ENCODE data around the gene CA12. TPM values are rescaled to one million over a fixed set of nuclear protein-coding genes. Genes with fewer than 3 reads are reported as not detected.

CA12 gene
- total and polyA plus RNA-seq, 2 donors (not counting 3 experiments of a cell fraction or from before 2014, with no cell fraction given): 1.1 to 5.9 TPM

- no peak overlapping the region for H3K27ac ChIP-seq (ENCODE audit: insufficient read depth, low read depth, low read length)
- peaks cover 5% of the 10 kb centered on the region for H3K4me1 ChIP-seq (ENCODE audit: control insufficient read depth, extremely low read depth, insufficient read depth, low read length)
- no peak overlapping the region for H3K9ac ChIP-seq (replicated peaks; ENCODE audit: extremely low read depth, insufficient read depth, low read length)
- no peak for DNase-seq (ENCODE audit: low read depth, low spot score)
- TF ChIP-seq POLR2AphosphoS5 (IDR thresholded peaks at IDR 0.05; ENCODE audit: insufficient read depth, low read depth, low read length): no peak
- no peak for TF ChIP-seq MAX (IDR thresholded peaks at IDR 0.05; ENCODE audit: insufficient read depth, insufficient read length)
- no peak for TF ChIP-seq FOS (IDR thresholded peaks at IDR 0.05; ENCODE audit: borderline replicate concordance, insufficient read depth, low read length)
- no peak for TF ChIP-seq JUN (IDR thresholded peaks at IDR 0.05; ENCODE audit: borderline replicate concordance, insufficient read depth, insufficient read length, low read depth)
- TF ChIP-seq POLR2A (IDR thresholded peaks at IDR 0.05; ENCODE audit: low read depth, low read length): no peak
- no peak for TF ChIP-seq MYC (IDR thresholded peaks at IDR 0.05; ENCODE audit: low read depth, low read length)
- BruUV-seq (replicated peaks): no TSS peak
- CTCF ChIA-PET: interaction anchor here (0.9 to 1.4 kb wide), 2 partner anchors 20 to 63 kb away, joined by 3 read pairs; no protein-coding TSS in a partner anchor
- no peak overlapping the region for H3K4me2 ChIP-seq (ENCODE audit: insufficient read depth, low read length)
- no peaks in the 10 kb centered on the region for H3K9me1 ChIP-seq (replicated peaks; ENCODE audit: control insufficient read depth, extremely low read depth, insufficient read depth, low read length)
- no peaks in the 10 kb centered on the region for H3K36me3 ChIP-seq (ENCODE audit: control insufficient read depth in 2 of 2, extremely low read depth in 1 of 2, insufficient read depth in 2 of 2, low read length in 2 of 2)
- no peaks in the 10 kb centered on the region for H3K79me2 ChIP-seq (ENCODE audit: control insufficient read depth, insufficient read depth, low read length)
- POLR2A ChIA-PET: no interaction called here
- no peak for FAIRE-seq
- no peaks in the 10 kb centered on the region for H3K9me3 ChIP-seq (replicated peaks; ENCODE audit: control insufficient read depth, insufficient read depth, low read length)
- dilution Hi-C loops (cut with MboI; ENCODE audit: extremely low pct_ligation_motif_present, low sequenced_read_pairs): no loop called here
- intact Hi-C loops (cut with micrococcal nuclease): no loop called here
- no peak overlapping the region for H2AFZ ChIP-seq (ENCODE audit: low read depth, low read length)
- H3K27me3 ChIP-seq (ENCODE audit: control insufficient read depth in 2 of 2, insufficient read depth in 2 of 2, low read length in 2 of 2): peaks cover 0 to 2% of the 10 kb centered on the region in 2 experiments
- H3K4me3 ChIP-seq (replicated peaks in 1 of 3; ENCODE audit: insufficient read depth in 1 of 3, low read depth in 1 of 3, low read length in 3 of 3): no peak overlapping the region
- no peaks in the 10 kb centered on the region for H4K20me1 ChIP-seq (replicated peaks; ENCODE audit: control insufficient read depth, extremely low read depth, insufficient read depth, low read length)
These were observed 41.8 kb downstream of the CA12 start for GRCh38 chr15:63339836-63340235.

GRCh38 chr15:63339006-63339766 is 42.5 kb downstream of the CA12 start:
- no TSS peak for BruUV-seq (replicated peaks)

More at GRCh38 chr15:63339006-63339766, 42.5 kb downstream of the CA12 start:
- TF ChIP-seq POLR2AphosphoS5 (IDR thresholded peaks at IDR 0.05; ENCODE audit: insufficient read depth, low read depth, low read length) (no peak), GATA2 (IDR thresholded peaks at IDR 0.05; ENCODE audit: insufficient read depth, insufficient read length, low read depth, low read length) (no peak), EZH2 (IDR thresholded peaks at IDR 0.05; ENCODE audit: borderline replicate concordance, low read depth, low read length, severe bottlenecking) (no peak), MYC (IDR thresholded peaks at IDR 0.05; ENCODE audit: low read depth, low read length) (no peak), JUN (IDR thresholded peaks at IDR 0.05; ENCODE audit: borderline replicate concordance, insufficient read depth, insufficient read length, low read depth) (no peak), CTCF (IDR thresholded peaks at IDR 0.05; ENCODE audit: extremely low read depth in 1 of 2, insufficient read depth in 1 of 2, low read depth in 1 of 2, low read length in 2 of 2) (no peak), MAX (IDR thresholded peaks at IDR 0.05; ENCODE audit: insufficient read depth, insufficient read length) (no peak), FOS (IDR thresholded peaks at IDR 0.05; ENCODE audit: borderline replicate concordance, insufficient read depth, low read length) (no peak), POLR2A (IDR thresholded peaks at IDR 0.05; ENCODE audit: low read depth, low read length) (no peak)
- no peak for DNase-seq (ENCODE audit: low read depth, low spot score)
- H2AFZ ChIP-seq (ENCODE audit: low read depth, low read length): no peak overlapping the region
- no peaks in the 10 kb centered on the region for H4K20me1 ChIP-seq (replicated peaks; ENCODE audit: control insufficient read depth, extremely low read depth, insufficient read depth, low read length)
- POLR2A ChIA-PET: no interaction called here
- H3K4me2 ChIP-seq (ENCODE audit: insufficient read depth, low read length): no peak overlapping the region
- H3K79me2 ChIP-seq (ENCODE audit: control insufficient read depth, insufficient read depth, low read length): no peaks in the 10 kb centered on the region
- dilution Hi-C loops (cut with MboI; ENCODE audit: extremely low pct_ligation_motif_present, low sequenced_read_pairs): no loop called here
- H3K36me3 ChIP-seq (ENCODE audit: control insufficient read depth in 2 of 2, extremely low read depth in 1 of 2, insufficient read depth in 2 of 2, low read length in 2 of 2): no peaks in the 10 kb centered on the region
- H3K4me1 ChIP-seq (ENCODE audit: control insufficient read depth, extremely low read depth, insufficient read depth, low read length): peaks cover 5% of the 10 kb centered on the region
- CTCF ChIA-PET: interaction anchor here (0.9 to 1.4 kb wide), 2 partner anchors 21 to 64 kb away, joined by 3 read pairs; no protein-coding TSS in a partner anchor
- no peak overlapping the region for H3K9ac ChIP-seq (replicated peaks; ENCODE audit: extremely low read depth, insufficient read depth, low read length)
- intact Hi-C loops (cut with micrococcal nuclease): no loop called here
- FAIRE-seq: no peak
- peaks cover 0 to 2% of the 10 kb centered on the region in 2 experiments for H3K27me3 ChIP-seq (ENCODE audit: control insufficient read depth in 2 of 2, insufficient read depth in 2 of 2, low read length in 2 of 2)
- H3K4me3 ChIP-seq (replicated peaks in 1 of 3; ENCODE audit: insufficient read depth in 1 of 3, low read depth in 1 of 3, low read length in 3 of 3): no peak overlapping the region
- H3K27ac ChIP-seq (ENCODE audit: insufficient read depth, low read depth, low read length): no peak overlapping the region
- no peaks in the 10 kb centered on the region for H3K9me1 ChIP-seq (replicated peaks; ENCODE audit: control insufficient read depth, extremely low read depth, insufficient read depth, low read length)
- no peaks in the 10 kb centered on the region for H3K9me3 ChIP-seq (replicated peaks; ENCODE audit: control insufficient read depth, insufficient read depth, low read length)

All from endothelial cell of umbilical vein (primary cell).